Neural cell (in vitro differentiated cells): ENCODE data around the gene FAM83F. TPM values are rescaled to one million over a fixed set of nuclear protein-coding genes. Genes with fewer than 3 reads are reported as not detected.

ENCODE experiments used
- H2AFZ ChIP-seq: fragments of 200-600, 300-800 bp; sonication (generic), shearing (Covaris generic); 2 replicates; pipeline ENCODE4 v1.6.0; 2014; ENCODE audit warnings: low read depth, mild to moderate bottlenecking, antibody characterized with exemption, low read length, moderate library complexity
- H3F3A ChIP-seq: fragments of 200-600 bp; shearing (Covaris generic); 2 replicates; pipeline ENCODE4 v1.6.1; 2016; ENCODE audit warnings: mild to moderate bottlenecking, moderate library complexity, mixed read lengths, antibody characterized with exemption, low read length; ENCODE audit not compliant: insufficient read depth, poor library complexity, severe bottlenecking
- H3K27ac ChIP-seq: fragments of 200-600, 300-800 bp; sonication (generic), shearing (Covaris generic); 2 replicates; pipeline ENCODE4 v1.5.1; 2014; ENCODE audit warnings: mild to moderate bottlenecking, low read length, moderate library complexity
- H3K27me3 ChIP-seq: fragments of 300-800, 200-600 bp; sonication (generic), shearing (Covaris generic); 2 replicates; pipeline ENCODE4 v1.6.0; 2014; ENCODE audit warnings: mild to moderate bottlenecking, low read depth, low read length, moderate library complexity; ENCODE audit not compliant: insufficient read depth
- H3K36me3 ChIP-seq: fragments of 300-800, 200-600 bp; sonication (generic), shearing (Covaris generic); 2 replicates; pipeline ENCODE4 v1.5.1; 2014; ENCODE audit warnings: mild to moderate bottlenecking, antibody characterized with exemption, low read length, moderate library complexity; ENCODE audit not compliant: insufficient read depth
- H3K4me2 ChIP-seq: fragments of 300-800, 200-600 bp; sonication (generic), shearing (Covaris generic); 2 replicates; pipeline ENCODE4 v1.6.0; 2014; ENCODE audit warnings: mild to moderate bottlenecking, low read length
- H3K4me3 ChIP-seq: fragments of 300-800, 200-600 bp; sonication (generic), shearing (Covaris generic); 2 replicates; pipeline ENCODE4 v1.5.1; 2014; ENCODE audit warnings: mild to moderate bottlenecking, low read length, moderate library complexity
- H3K79me2 ChIP-seq: fragments of 200-600 bp; shearing (Covaris generic); replicated peaks from 2 replicates; pipeline ENCODE4 v1.6.0; 2014; ENCODE audit warnings: mild to moderate bottlenecking, low read length, moderate library complexity; ENCODE audit not compliant: insufficient read depth
- H3K9ac ChIP-seq: fragments of 300-800, 200-600 bp; sonication (generic), shearing (Covaris generic); 2 replicates; pipeline ENCODE4 v1.6.1; 2016; ENCODE audit warnings: mild to moderate bottlenecking, low read length, mixed read lengths
- H3K9me2 ChIP-seq: fragments of 200-600 bp; shearing (Covaris generic); 2 replicates; pipeline ENCODE4 v1.6.1; 2016; ENCODE audit warnings: mild to moderate bottlenecking, low read length, mixed read lengths; ENCODE audit not compliant: insufficient read depth
- H3K9me3 ChIP-seq: fragments of 200-600, 300-800 bp; sonication (generic), shearing (Covaris generic); 2 replicates; pipeline ENCODE4 v1.6.1; 2016; ENCODE audit warnings: mild to moderate bottlenecking, mixed run types, low read length, moderate library complexity, mixed read lengths
- H4K20me1 ChIP-seq: fragments of 200-600 bp; shearing (Covaris generic); 2 replicates; pipeline ENCODE4 v1.6.1; 2016; ENCODE audit warnings: mild to moderate bottlenecking, mixed run types; ENCODE audit not compliant: insufficient read depth
- EP300 ChIP-seq: fragments of 450-650 bp; conservative IDR thresholded peaks from 2 replicates; pipeline ENCODE4 v1.6.1; 2014; ENCODE audit warnings: antibody characterized with exemption, mild to moderate bottlenecking, moderate library complexity; ENCODE audit not compliant: poor library complexity, severe bottlenecking
- EZH2 ChIP-seq: fragments of 200-600, 300-800 bp; shearing (Covaris generic), sonication (generic); IDR thresholded peaks from 2 replicates; pipeline ENCODE4 v1.6.1; 2014; ENCODE audit warnings: antibody characterized with exemption, low read length, borderline replicate concordance, mild to moderate bottlenecking; ENCODE audit not compliant: insufficient read depth, poor library complexity, severe bottlenecking
- POLR2AphosphoS5 ChIP-seq: IDR thresholded peaks from 2 replicates; pipeline ENCODE4 v1.6.1; 2012
- RAD21 ChIP-seq: fragments of 450-650 bp; conservative IDR thresholded peaks from 2 replicates; pipeline ENCODE4 v1.6.1; 2014; ENCODE audit warnings: antibody characterized with exemption, mild to moderate bottlenecking, moderate library complexity
- REST ChIP-seq: IDR thresholded peaks from 2 replicates; pipeline ENCODE4 v1.6.1; 2012; ENCODE audit warnings: borderline replicate concordance
- TAF1 ChIP-seq: IDR thresholded peaks from 2 replicates; pipeline ENCODE4 v1.6.1; 2012; ENCODE audit warnings: low read depth
- polyA plus RNA-seq: library from polyadenylated mRNA; depleted of rRNA; stranded (reverse); fragments of >200 nt; gene quantifications from 2 replicates; pipeline ENCODE4 v1.2.3, GENCODE V29; 2014
- TF ChIP-seq, protein P1 (sequence below): fragments of 450-650 bp; IDR thresholded peaks from 2 replicates; pipeline ENCODE4 v1.5.1; 2014; ENCODE audit warnings: antibody characterized with exemption, mild to moderate bottlenecking, moderate library complexity; ENCODE audit not compliant: poor library complexity, severe bottlenecking

FAM83F gene
- polyA plus RNA-seq, 1 donor from 2014 or later = 0.42 TPM

DNA sequence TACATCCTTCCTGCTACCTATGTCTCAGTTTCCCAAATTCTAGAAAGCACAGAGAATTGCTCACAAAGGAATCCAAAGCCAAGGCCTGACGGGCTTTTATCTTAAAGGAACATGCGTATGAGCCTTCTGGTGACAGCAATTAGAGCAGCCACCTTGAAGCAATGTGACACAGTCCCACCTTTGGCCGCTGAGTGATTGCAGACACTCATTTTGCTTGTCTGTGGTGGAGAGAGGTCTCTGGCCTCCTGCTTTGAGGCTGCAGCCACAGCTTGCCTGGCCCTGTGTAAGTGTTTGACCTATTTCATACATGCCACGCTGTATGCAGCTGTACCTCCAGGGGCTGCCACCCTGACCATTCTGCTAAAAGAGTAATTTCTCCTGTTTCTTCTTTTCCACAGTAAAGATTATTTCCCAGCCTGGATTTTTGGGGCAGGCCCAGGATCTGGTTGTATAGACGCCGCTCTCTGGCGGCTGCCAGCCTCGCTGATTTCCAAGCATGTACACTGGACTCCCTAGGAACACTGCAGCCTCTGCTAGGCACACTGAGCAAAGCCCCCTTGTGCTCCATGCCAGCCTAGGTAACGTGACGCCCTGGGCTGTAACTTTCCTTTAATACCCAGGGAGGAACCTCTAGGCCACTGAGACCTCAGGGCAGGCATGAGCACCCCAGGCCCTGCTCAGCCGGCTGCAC is 35.7 kb upstream of the FAM83F start:
- no peak overlapping the region for H3K4me3 ChIP-seq
- H3K9me3 ChIP-seq = no peaks in the 10 kb centered on the region
- H3K4me2 ChIP-seq = no peak overlapping the region
- H3F3A ChIP-seq = no peaks in the 10 kb centered on the region
- H2AFZ ChIP-seq = no peak overlapping the region
- no peaks in the 10 kb centered on the region for H3K36me3 ChIP-seq
- no peaks in the 10 kb centered on the region for H3K9me2 ChIP-seq
- no peak for TF ChIP-seq POLR2AphosphoS5
- TF ChIP-seq EP300 = no peak
- TF ChIP-seq REST = no peak
- TF ChIP-seq TAF1 = no peak
- TF ChIP-seq RAD21 = no peak
- no peaks in the 10 kb centered on the region for H3K27me3 ChIP-seq
- no peaks in the 10 kb centered on the region for H3K79me2 ChIP-seq
- H3K9ac ChIP-seq = peak overlapping the region; percentile 1
- H3K27ac ChIP-seq = no peak overlapping the region
- H4K20me1 ChIP-seq = no peaks in the 10 kb centered on the region

DNA sequence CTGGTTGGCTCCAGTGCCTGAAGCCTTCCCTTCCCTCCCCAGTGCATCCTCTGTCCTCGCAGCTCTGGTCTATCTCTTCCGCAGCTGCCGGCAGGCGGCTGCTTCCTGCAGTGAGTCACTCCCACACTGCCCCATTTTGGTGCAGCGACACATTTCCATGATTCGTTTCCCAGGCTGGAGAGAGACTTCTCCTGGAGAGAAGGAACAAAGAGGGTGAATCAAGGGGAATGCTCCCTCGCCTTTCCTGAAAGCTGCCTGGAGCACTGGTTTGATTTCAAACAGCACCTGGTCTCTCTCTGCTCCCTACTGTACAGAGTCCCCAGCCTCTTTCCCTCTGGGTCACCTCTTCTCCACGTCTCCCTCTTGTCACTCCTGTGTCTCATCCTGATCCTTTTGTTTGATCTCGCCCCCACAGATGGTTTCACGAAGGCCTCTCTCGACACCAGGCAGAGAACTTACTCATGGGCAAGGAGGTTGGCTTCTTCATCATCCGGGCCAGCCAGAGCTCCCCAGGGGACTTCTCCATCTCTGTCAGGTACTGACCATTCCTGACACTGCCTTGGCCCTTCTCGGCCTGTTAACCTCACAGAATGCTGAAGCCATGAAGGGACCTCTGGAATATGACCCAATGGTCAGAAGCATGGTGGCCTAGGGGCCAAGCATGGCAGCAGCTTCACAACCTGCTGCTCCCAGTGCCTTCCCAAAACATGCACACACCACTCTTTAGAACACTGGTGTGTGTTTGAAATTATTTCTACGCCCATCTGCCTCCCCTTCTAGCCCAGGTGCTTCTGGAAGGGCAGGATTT is 34.9 kb upstream of the FAM83F start, which contains the start of gene TMA7B:
TSS of gene TMA7B (plus strand) at position 758 of the 808 bp plus-strand sequence. CDS start 3,978 bp downstream, outside the sequence.
- Histone ChIP-seq H3K4me2 (no peak within 1 kb of the TSS), H2AFZ (no peak within 1 kb of the TSS), H4K20me1 (no peaks in the 10 kb centered on the region), H3F3A (no peaks in the 10 kb centered on the region), H3K79me2 (no peaks in the 10 kb centered on the region), H3K9me2 (no peaks in the 10 kb centered on the region), H3K9ac (peak within 1 kb of the TSS; percentile 1), H3K4me3 (no peak within 1 kb of the TSS), H3K9me3 (no peaks in the 10 kb centered on the region), H3K27me3 (no peaks in the 10 kb centered on the region), H3K27ac (no peak within 1 kb of the TSS), H3K36me3 (no peaks in the 10 kb centered on the region)
- TF ChIP-seq EP300 = no peak

DNA sequence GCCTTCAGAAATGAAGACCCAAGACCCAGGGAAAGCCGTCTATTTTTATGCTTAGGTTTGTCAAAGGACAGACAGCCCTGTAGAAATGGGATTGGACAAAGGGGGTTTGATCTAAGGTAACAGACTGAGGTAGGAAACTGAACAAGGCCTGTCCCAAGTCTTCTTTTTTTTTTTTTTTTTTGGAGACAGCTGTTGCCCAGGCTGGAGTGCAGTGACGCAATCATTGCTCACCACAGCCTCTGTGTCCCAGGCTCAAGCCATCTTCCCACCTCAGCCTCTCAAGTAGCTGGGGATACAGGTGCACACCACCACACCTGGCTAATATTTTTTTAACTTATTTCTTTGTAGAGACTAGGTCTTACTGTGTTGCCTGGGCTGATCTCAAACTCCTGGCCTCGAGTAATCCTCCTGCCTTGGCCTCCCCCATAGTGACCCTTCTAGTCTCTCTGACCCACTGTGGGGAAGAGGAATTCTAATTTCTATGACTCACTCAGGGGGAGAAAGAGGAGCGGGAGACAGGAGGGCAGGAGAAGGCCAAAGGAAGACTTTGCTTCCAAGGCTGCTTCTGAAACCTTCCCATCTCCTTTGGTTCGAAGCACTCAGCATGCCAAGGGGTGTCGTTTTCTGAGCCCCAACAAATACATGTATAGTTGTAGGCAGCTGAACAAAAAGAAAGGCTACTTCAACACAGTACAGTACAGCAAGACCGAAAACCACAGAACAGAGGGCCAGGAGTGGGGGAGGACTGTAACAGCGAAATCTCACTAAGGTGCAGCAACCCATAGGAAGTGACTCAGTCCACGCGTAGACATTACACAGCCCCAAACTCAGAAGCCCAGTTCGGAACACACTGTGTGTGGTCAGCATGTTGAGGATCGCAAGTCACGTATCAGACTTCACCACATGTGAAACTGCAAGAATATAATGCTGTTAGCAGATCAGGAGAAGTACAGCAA is 33.7 kb upstream of the FAM83F start:
- Histone ChIP-seq H3K9me3 (no peaks in the 10 kb centered on the region), H3K4me2 (no peak overlapping the region), H4K20me1 (no peaks in the 10 kb centered on the region), H3K36me3 (no peaks in the 10 kb centered on the region), H3F3A (no peaks in the 10 kb centered on the region), H2AFZ (no peak overlapping the region), H3K4me3 (no peak overlapping the region), H3K9me2 (no peaks in the 10 kb centered on the region), H3K79me2 (no peaks in the 10 kb centered on the region), H3K9ac (no peak overlapping the region), H3K27ac (no peak overlapping the region), H3K27me3 (no peaks in the 10 kb centered on the region)
- TF ChIP-seq TAF1 (no peak), EP300 (no peak), RAD21 (no peak), EZH2 (no peak), POLR2AphosphoS5 (no peak), REST (no peak)
- TF ChIP-seq, protein P1, sequence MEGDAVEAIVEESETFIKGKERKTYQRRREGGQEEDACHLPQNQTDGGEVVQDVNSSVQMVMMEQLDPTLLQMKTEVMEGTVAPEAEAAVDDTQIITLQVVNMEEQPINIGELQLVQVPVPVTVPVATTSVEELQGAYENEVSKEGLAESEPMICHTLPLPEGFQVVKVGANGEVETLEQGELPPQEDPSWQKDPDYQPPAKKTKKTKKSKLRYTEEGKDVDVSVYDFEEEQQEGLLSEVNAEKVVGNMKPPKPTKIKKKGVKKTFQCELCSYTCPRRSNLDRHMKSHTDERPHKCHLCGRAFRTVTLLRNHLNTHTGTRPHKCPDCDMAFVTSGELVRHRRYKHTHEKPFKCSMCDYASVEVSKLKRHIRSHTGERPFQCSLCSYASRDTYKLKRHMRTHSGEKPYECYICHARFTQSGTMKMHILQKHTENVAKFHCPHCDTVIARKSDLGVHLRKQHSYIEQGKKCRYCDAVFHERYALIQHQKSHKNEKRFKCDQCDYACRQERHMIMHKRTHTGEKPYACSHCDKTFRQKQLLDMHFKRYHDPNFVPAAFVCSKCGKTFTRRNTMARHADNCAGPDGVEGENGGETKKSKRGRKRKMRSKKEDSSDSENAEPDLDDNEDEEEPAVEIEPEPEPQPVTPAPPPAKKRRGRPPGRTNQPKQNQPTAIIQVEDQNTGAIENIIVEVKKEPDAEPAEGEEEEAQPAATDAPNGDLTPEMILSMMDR = no peak
